Measurements from ENCODE around the gene NR2F1-AS1.

DNA sequence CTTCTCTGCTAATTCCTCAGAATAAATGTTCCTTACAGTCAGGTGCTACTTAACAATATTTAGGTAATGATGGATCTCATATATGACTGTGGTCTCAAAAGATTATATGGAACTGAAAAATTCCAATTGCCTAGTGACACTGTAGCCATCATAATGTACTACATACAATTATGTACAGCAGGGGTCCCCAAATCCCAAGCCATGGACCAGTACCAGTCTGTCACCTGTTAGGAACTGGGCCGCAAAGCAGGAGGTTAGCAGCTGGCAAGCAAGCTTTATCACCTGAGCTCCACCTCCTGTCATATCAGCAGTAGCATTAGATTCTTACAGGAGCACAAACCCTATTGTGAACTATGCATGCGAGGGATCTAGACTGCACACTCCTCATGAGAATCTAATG lies 69.6 kb downstream of the NR2F1-AS1 start:
- TF ChIP-seq, protein P1, sequence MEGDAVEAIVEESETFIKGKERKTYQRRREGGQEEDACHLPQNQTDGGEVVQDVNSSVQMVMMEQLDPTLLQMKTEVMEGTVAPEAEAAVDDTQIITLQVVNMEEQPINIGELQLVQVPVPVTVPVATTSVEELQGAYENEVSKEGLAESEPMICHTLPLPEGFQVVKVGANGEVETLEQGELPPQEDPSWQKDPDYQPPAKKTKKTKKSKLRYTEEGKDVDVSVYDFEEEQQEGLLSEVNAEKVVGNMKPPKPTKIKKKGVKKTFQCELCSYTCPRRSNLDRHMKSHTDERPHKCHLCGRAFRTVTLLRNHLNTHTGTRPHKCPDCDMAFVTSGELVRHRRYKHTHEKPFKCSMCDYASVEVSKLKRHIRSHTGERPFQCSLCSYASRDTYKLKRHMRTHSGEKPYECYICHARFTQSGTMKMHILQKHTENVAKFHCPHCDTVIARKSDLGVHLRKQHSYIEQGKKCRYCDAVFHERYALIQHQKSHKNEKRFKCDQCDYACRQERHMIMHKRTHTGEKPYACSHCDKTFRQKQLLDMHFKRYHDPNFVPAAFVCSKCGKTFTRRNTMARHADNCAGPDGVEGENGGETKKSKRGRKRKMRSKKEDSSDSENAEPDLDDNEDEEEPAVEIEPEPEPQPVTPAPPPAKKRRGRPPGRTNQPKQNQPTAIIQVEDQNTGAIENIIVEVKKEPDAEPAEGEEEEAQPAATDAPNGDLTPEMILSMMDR (optimal IDR thresholded peaks at IDR 0.05 in 1 of 3, IDR thresholded peaks at IDR 0.05 in 1 of 3, conservative IDR thresholded peaks at IDR 0.05 in 1 of 3; ENCODE audit: extremely low read depth in 1 of 3, insufficient read depth in 2 of 3, low read length in 3 of 3), result no peak
- no peak for TF ChIP-seq EZH2 (IDR thresholded peaks at IDR 0.05; ENCODE audit: low read length)

Measured in keratinocyte (primary cell).